ENCODE data around the gene POU2F2.

GRCh38 chr19:42154471-42155323 is 22.5 kb upstream of the POU2F2 start:
- no peak for TF ChIP-seq POLR2A (IDR thresholded peaks at IDR 0.05)
- TF ChIP-seq, protein P1, sequence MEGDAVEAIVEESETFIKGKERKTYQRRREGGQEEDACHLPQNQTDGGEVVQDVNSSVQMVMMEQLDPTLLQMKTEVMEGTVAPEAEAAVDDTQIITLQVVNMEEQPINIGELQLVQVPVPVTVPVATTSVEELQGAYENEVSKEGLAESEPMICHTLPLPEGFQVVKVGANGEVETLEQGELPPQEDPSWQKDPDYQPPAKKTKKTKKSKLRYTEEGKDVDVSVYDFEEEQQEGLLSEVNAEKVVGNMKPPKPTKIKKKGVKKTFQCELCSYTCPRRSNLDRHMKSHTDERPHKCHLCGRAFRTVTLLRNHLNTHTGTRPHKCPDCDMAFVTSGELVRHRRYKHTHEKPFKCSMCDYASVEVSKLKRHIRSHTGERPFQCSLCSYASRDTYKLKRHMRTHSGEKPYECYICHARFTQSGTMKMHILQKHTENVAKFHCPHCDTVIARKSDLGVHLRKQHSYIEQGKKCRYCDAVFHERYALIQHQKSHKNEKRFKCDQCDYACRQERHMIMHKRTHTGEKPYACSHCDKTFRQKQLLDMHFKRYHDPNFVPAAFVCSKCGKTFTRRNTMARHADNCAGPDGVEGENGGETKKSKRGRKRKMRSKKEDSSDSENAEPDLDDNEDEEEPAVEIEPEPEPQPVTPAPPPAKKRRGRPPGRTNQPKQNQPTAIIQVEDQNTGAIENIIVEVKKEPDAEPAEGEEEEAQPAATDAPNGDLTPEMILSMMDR (IDR thresholded peaks at IDR 0.05), result no peak

All from adrenal gland (tissue), 5 donors.